GM23338 (cell line): ENCODE results near the gene SPTBN2. TPM values are rescaled to one million over a fixed set of nuclear protein-coding genes. Genes with fewer than 3 reads are reported as not detected.

Experiments used
- ATAC-seq: fragments of 200-7000 bp; cut with Tn5 transposase; 3 replicates; pipeline ENCODE4 v1.9.1; 2020
- DNase-seq: peaks from one replicate; pipeline ENCODE4 v3.0.0-alpha.2; 2015; ENCODE audit warnings: low spot score
- H2AFZ ChIP-seq: fragments of 200-600 bp; sonication (generic); 2 replicates; pipeline ENCODE4 v1.8.0; 2016; ENCODE audit warnings: antibody characterized with exemption, mild to moderate bottlenecking, moderate library complexity
- H3F3A ChIP-seq: fragments of 200-600 bp; sonication (generic); replicated peaks from 2 replicates; pipeline ENCODE4 v1.8.0; 2017; ENCODE audit warnings: antibody characterized with exemption, mixed run types, low read depth
- H3K27ac ChIP-seq: fragments of 200-600 bp; sonication (generic); 2 replicates; pipeline ENCODE4 v1.6.1; 2016; ENCODE audit warnings: low read depth
- H3K27me3 ChIP-seq: fragments of 200-600 bp; sonication (generic); 2 replicates; pipeline ENCODE4 v1.8.0; 2016; ENCODE audit warnings: mild to moderate bottlenecking, mixed run types, moderate library complexity; ENCODE audit not compliant: insufficient read depth
- H3K36me3 ChIP-seq: fragments of 200-600 bp; sonication (generic); 2 replicates; pipeline ENCODE4 v1.8.0; 2016; ENCODE audit warnings: mild to moderate bottlenecking; ENCODE audit not compliant: insufficient read depth
- H3K4me1 ChIP-seq: fragments of 200-600 bp; sonication (generic); 2 replicates; pipeline ENCODE4 v1.8.0; 2016; ENCODE audit warnings: mild to moderate bottlenecking, moderate library complexity; ENCODE audit not compliant: insufficient read depth
- H3K4me2 ChIP-seq: fragments of 200-600 bp; sonication (generic); 2 replicates; pipeline ENCODE4 v1.7.1; 2017; ENCODE audit warnings: mixed run types
- H3K4me3 ChIP-seq: fragments of 200-600 bp; sonication (generic); 2 replicates; pipeline ENCODE4 v1.6.1; 2016; ENCODE audit warnings: mixed run types
- H3K79me2 ChIP-seq: fragments of 200-600 bp; sonication (generic); replicated peaks from 2 replicates; pipeline ENCODE4 v1.8.0; 2017; ENCODE audit warnings: mild to moderate bottlenecking; ENCODE audit not compliant: insufficient read depth
- H3K9me2 ChIP-seq: fragments of 200-600 bp; sonication (generic); 2 replicates; pipeline ENCODE4 v1.8.0; 2017; ENCODE audit not compliant: insufficient read depth
- H4K20me1 ChIP-seq: fragments of 200-600 bp; sonication (generic); replicated peaks from 2 replicates; pipeline ENCODE4 v1.8.0; 2017; ENCODE audit warnings: mild to moderate bottlenecking; ENCODE audit not compliant: insufficient read depth
- H3K27ac Mint-ChIP-seq: 2 replicates; pipeline ENCODE4 v1.8.0; 2020; ENCODE audit warnings: inconsistent platforms, mild to moderate bottlenecking, moderate library complexity, mixed read lengths
- H3K27me3 Mint-ChIP-seq: 3 replicates; pipeline ENCODE4 v1.8.0; 2022; ENCODE audit warnings: low read depth, mild to moderate bottlenecking, moderate library complexity, mixed read lengths, inconsistent platforms; ENCODE audit not compliant: insufficient read depth, poor library complexity
- H3K36me3 Mint-ChIP-seq: 3 replicates; pipeline ENCODE4 v1.8.0; 2021; ENCODE audit warnings: low read depth, mild to moderate bottlenecking, inconsistent platforms, moderate library complexity, mixed read lengths
- H3K4me1 Mint-ChIP-seq: 3 replicates; pipeline ENCODE4 v1.8.0; 2020; ENCODE audit warnings: mild to moderate bottlenecking, inconsistent platforms, mixed read lengths
- H3K4me3 Mint-ChIP-seq: 3 replicates; pipeline ENCODE4 v1.8.0; 2021; ENCODE audit warnings: moderate library complexity, mild to moderate bottlenecking, inconsistent platforms, mixed read lengths
- H3K9me3 Mint-ChIP-seq: 3 replicates; pipeline ENCODE4 v1.8.0; 2020; ENCODE audit warnings: moderate library complexity, mild to moderate bottlenecking, inconsistent platforms, mixed read lengths
- EZH2 ChIP-seq: fragments of 200-600 bp; sonication (generic); IDR thresholded peaks from one replicate; pipeline ENCODE4 v1.8.0; 2017; ENCODE audit warnings: antibody characterized with exemption, mild to moderate bottlenecking, low read depth; ENCODE audit not compliant: unreplicated experiment
- EZH2phosphoT487 ChIP-seq: fragments of 200-600 bp; sonication (generic); IDR thresholded peaks from one replicate; pipeline ENCODE4 v1.8.1; 2018; ENCODE audit warnings: antibody characterized with exemption; ENCODE audit not compliant: unreplicated experiment
- JUNB ChIP-seq: IDR thresholded peaks from one replicate; pipeline ENCODE4 v1.6.1; 2016; ENCODE audit warnings: antibody characterized with exemption; ENCODE audit not compliant: unreplicated experiment
- NANOG ChIP-seq: IDR thresholded peaks from 2 replicates; pipeline ENCODE4 v1.6.1; 2016; ENCODE audit warnings: antibody characterized with exemption, borderline replicate concordance
- POLR2AphosphoS5 ChIP-seq: IDR thresholded peaks from 2 replicates; pipeline ENCODE4 v1.6.1; 2016; ENCODE audit warnings: antibody characterized with exemption, low read depth
- STAT1 ChIP-seq: IDR thresholded peaks from one replicate; pipeline ENCODE4 v1.6.1; 2016; ENCODE audit warnings: antibody characterized with exemption; ENCODE audit not compliant: unreplicated experiment
- ZNF331 ChIP-seq: fragments of 250-450 bp; sonication (Bioruptor Pico); IDR thresholded peaks from 2 replicates; pipeline ENCODE4 v1.5.0; 2020; ENCODE audit warnings: low read depth, mild to moderate bottlenecking, moderate library complexity
- polyA plus RNA-seq: library from polyadenylated mRNA; unstranded; fragments of >200 nt; fragmentation: Nextera tagmentation; extraction: Ambion mirVana; gene quantifications from 2 replicates; pipeline ENCODE4 v1.2.1, GENCODE V29; 2016
- total RNA-seq: library from RNA; depleted of rRNA; stranded (reverse); fragments of >200 nt; shearing (Covaris generic); gene quantifications from 2 replicates; pipeline ENCODE4 v1.2.3, GENCODE V29; 2014
- TF ChIP-seq, protein P1 (sequence below), 2 experiments: fragments of 200-600 bp in 1 of 2; sonication (generic) in 1 of 2; conservative IDR thresholded peaks; 2 replicates each; pipeline versions ENCODE4 v1.5.1 to v1.6.1; 2016 to 2017; ENCODE audit warnings: antibody characterized with exemption in 2 of 2, low read depth in 2 of 2, mild to moderate bottlenecking in 2 of 2, moderate library complexity in 1 of 2
- TF ChIP-seq, protein P2 (sequence below): IDR thresholded peaks from 2 replicates; pipeline ENCODE4 v1.6.1; 2016; ENCODE audit warnings: antibody characterized with exemption
- TF ChIP-seq, protein P3 (sequence below): fragments of 250-450 bp; sonication (Bioruptor Pico); IDR thresholded peaks from 2 replicates; pipeline ENCODE4 v1.5.0; 2020; ENCODE audit warnings: mild to moderate bottlenecking, moderate library complexity

SPTBN2 gene
- total and polyA plus RNA-seq, 2 experiments from 2014 or later = 7.7 to 49.1 TPM

DNA sequence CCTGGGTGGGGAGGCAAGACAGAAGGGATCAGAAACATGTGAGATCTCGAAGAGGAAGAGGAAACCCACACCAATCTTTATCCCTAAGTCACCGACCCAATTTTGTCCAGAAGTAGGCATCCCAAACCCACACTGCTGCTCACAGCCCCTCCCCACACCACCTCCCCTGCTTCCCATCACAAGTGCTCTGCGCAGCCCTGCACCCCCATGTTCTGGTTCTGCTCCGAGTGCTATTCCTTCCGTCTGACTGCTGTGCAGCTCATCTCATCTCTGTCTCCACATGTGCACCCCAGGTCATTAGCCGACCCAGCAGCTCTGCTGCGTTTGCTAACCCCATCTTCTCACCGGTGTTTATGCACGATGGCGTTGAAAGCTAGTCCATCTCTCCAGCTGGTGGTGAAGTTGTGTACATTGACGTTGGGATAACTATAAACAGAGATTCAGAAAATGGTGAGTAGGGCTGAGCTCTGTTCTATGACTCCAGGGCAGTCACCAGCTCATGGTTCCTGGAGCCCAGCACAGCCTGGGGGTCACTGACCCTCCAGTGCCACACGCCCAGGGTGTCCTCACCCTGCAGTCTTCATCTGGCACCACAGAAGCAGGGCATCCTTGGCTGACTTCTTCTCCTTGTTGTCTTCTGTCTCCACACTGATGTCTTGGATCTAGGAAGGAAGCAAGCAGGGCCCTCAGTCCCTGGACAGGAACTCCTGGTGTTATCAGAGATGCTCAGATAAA, 15.1 kb downstream of the SPTBN2 start (continued):
- TF ChIP-seq EZH2 (no peak), STAT1 (no peak), ZNF331 (no peak), EZH2phosphoT487 (no peak)

DNA sequence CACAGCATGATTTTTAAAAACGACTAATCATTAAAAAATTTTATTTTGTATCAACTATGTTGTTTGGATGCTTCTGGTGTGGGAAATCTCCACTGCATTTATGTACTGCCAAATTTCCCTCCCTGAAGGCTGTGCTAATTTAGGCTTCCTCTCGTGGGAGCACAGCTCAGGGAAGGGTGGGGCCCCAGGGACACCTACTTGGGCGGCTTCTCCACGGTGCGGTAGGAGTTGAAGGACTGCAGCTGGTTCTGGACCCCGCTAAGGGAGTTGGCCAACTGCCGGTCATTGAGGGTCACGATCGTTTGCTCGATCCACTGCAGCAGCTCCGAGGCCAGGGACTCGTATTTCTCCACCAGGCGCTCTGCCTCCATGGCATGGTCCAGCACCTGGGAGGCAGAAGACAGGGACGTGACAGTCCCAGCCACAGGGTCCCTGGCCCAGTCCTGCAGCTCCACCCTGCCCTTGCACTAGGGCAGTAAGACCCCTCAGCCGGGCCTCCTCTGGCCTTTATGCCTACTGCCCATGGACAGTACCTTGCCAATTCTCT, 18.6 kb downstream of the SPTBN2 start:
- no peaks in the 10 kb centered on the region for H3K4me1 ChIP-seq
- Mint-ChIP-seq H3K36me3 (peaks cover 56% of the 10 kb centered on the region), H3K27me3 (peaks cover 4% of the 10 kb centered on the region), H3K4me3 (no peak overlapping the region), H3K4me1 (no peaks in the 10 kb centered on the region; the same call in 2 of the 3 replicates), H3K9me3 (no peaks in the 10 kb centered on the region), H3K27ac (no peak overlapping the region)
- H3K79me2 ChIP-seq = no peaks in the 10 kb centered on the region
- H4K20me1 ChIP-seq = no peaks in the 10 kb centered on the region
- H2AFZ ChIP-seq = no peak overlapping the region
- H3K4me3 ChIP-seq = no peak overlapping the region
- TF ChIP-seq JUNB = no peak
- H3K27me3 ChIP-seq = no peaks in the 10 kb centered on the region
- no peaks in the 10 kb centered on the region for H3K9me2 ChIP-seq
- no peak for DNase-seq
- H3K36me3 ChIP-seq = no peaks in the 10 kb centered on the region; the same call in 1 of the 2 replicates
- no peak for ATAC-seq
- H3K27ac ChIP-seq = no peak overlapping the region
- no peaks in the 10 kb centered on the region for H3F3A ChIP-seq
- no peak overlapping the region for H3K4me2 ChIP-seq

DNA sequence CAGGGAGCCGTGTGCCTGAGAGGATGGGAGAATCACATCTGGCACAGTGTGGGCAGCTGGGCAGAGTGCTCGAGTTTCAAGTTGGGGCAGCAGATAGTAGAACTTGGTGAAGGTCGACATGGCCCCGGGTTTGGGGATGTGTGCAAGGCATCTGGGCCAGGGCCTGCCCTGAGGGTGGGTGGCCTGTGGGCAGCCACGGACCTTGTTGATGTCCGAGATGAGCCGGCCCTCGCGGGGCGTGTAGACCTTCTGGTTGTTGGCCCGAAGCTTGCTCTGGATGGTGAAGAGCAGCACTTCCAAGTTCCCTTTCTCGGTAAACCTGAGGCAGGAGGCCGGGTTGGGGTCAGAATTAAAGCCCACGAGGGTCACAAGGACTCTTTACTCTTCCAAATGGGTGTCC, 20.3 kb downstream of the SPTBN2 start:
- Histone ChIP-seq H3K4me1 (no peaks in the 10 kb centered on the region), H3K4me3 (no peak overlapping the region), H3K79me2 (no peaks in the 10 kb centered on the region), H3K9me2 (no peaks in the 10 kb centered on the region), H3K36me3 (no peaks in the 10 kb centered on the region; the same call in 1 of the 2 replicates), H3K27ac (no peak overlapping the region), H3K4me2 (no peak overlapping the region), H4K20me1 (no peaks in the 10 kb centered on the region), H3F3A (no peaks in the 10 kb centered on the region), H3K27me3 (no peaks in the 10 kb centered on the region), H2AFZ (no peak overlapping the region)
- no peak for DNase-seq
- H3K9me3 Mint-ChIP-seq = no peaks in the 10 kb centered on the region
- H3K4me1 Mint-ChIP-seq = no peaks in the 10 kb centered on the region; the same call in 2 of the 3 replicates
- no peak overlapping the region for H3K27ac Mint-ChIP-seq
- H3K4me3 Mint-ChIP-seq = no peak overlapping the region
- no peak for ATAC-seq
- peaks cover 48% of the 10 kb centered on the region for H3K36me3 Mint-ChIP-seq
- peaks cover 4% of the 10 kb centered on the region for H3K27me3 Mint-ChIP-seq
- TF ChIP-seq, protein P1, sequence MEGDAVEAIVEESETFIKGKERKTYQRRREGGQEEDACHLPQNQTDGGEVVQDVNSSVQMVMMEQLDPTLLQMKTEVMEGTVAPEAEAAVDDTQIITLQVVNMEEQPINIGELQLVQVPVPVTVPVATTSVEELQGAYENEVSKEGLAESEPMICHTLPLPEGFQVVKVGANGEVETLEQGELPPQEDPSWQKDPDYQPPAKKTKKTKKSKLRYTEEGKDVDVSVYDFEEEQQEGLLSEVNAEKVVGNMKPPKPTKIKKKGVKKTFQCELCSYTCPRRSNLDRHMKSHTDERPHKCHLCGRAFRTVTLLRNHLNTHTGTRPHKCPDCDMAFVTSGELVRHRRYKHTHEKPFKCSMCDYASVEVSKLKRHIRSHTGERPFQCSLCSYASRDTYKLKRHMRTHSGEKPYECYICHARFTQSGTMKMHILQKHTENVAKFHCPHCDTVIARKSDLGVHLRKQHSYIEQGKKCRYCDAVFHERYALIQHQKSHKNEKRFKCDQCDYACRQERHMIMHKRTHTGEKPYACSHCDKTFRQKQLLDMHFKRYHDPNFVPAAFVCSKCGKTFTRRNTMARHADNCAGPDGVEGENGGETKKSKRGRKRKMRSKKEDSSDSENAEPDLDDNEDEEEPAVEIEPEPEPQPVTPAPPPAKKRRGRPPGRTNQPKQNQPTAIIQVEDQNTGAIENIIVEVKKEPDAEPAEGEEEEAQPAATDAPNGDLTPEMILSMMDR (conservative IDR thresholded peaks at IDR 0.05; ENCODE audit: low read depth in 2 of 2) = no peak
- no peak for TF ChIP-seq STAT1
- no peak for TF ChIP-seq POLR2AphosphoS5
- no peak for TF ChIP-seq NANOG
- TF ChIP-seq, protein P2, sequence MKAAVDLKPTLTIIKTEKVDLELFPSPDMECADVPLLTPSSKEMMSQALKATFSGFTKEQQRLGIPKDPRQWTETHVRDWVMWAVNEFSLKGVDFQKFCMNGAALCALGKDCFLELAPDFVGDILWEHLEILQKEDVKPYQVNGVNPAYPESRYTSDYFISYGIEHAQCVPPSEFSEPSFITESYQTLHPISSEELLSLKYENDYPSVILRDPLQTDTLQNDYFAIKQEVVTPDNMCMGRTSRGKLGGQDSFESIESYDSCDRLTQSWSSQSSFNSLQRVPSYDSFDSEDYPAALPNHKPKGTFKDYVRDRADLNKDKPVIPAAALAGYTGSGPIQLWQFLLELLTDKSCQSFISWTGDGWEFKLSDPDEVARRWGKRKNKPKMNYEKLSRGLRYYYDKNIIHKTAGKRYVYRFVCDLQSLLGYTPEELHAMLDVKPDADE = no peak
- no peak for TF ChIP-seq JUNB
- TF ChIP-seq, protein P3, sequence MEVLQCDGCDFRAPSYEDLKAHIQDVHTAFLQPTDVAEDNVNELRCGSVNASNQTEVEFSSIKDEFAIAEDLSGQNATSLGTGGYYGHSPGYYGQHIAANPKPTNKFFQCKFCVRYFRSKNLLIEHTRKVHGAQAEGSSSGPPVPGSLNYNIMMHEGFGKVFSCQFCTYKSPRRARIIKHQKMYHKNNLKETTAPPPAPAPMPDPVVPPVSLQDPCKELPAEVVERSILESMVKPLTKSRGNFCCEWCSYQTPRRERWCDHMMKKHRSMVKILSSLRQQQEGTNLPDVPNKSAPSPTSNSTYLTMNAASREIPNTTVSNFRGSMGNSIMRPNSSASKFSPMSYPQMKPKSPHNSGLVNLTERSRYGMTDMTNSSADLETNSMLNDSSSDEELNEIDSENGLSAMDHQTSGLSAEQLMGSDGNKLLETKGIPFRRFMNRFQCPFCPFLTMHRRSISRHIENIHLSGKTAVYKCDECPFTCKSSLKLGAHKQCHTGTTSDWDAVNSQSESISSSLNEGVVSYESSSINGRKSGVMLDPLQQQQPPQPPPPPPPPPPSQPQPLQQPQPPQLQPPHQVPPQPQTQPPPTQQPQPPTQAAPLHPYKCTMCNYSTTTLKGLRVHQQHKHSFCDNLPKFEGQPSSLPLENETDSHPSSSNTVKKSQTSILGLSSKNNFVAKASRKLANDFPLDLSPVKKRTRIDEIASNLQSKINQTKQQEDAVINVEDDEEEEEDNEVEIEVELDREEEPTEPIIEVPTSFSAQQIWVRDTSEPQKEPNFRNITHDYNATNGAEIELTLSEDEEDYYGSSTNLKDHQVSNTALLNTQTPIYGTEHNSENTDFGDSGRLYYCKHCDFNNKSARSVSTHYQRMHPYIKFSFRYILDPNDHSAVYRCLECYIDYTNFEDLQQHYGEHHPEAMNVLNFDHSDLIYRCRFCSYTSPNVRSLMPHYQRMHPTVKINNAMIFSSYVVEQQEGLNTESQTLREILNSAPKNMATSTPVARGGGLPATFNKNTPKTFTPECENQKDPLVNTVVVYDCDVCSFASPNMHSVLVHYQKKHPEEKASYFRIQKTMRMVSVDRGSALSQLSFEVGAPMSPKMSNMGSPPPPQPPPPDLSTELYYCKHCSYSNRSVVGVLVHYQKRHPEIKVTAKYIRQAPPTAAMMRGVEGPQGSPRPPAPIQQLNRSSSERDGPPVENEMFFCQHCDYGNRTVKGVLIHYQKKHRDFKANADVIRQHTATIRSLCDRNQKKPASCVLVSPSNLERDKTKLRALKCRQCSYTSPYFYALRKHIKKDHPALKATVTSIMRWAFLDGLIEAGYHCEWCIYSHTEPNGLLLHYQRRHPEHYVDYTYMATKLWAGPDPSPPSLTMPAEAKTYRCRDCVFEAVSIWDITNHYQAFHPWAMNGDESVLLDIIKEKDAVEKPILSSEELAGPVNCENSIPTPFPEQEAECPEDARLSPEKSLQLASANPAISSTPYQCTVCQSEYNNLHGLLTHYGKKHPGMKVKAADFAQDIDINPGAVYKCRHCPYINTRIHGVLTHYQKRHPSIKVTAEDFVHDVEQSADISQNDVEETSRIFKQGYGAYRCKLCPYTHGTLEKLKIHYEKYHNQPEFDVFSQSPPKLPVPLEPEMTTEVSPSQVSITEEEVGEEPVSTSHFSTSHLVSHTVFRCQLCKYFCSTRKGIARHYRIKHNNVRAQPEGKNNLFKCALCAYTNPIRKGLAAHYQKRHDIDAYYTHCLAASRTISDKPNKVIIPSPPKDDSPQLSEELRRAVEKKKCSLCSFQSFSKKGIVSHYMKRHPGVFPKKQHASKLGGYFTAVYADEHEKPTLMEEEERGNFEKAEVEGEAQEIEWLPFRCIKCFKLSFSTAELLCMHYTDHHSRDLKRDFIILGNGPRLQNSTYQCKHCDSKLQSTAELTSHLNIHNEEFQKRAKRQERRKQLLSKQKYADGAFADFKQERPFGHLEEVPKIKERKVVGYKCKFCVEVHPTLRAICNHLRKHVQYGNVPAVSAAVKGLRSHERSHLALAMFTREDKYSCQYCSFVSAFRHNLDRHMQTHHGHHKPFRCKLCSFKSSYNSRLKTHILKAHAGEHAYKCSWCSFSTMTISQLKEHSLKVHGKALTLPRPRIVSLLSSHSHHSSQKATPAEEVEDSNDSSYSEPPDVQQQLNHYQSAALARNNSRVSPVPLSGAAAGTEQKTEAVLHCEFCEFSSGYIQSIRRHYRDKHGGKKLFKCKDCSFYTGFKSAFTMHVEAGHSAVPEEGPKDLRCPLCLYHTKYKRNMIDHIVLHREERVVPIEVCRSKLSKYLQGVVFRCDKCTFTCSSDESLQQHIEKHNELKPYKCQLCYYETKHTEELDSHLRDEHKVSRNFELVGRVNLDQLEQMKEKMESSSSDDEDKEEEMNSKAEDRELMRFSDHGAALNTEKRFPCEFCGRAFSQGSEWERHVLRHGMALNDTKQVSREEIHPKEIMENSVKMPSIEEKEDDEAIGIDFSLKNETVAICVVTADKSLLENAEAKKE (CRISPR knock-in tag) = no peak
